ENCODE data around the gene EIF5B. TPM values are rescaled to one million over a fixed set of nuclear protein-coding genes. Genes with fewer than 3 reads are reported as not detected.
A peak's percentile ranks its signal among the peaks of the same experiment; 100 is the strongest.

The EIF5B gene
- total RNA-seq, 1 donor from 2014 or later, result 50.5 TPM

DNA sequence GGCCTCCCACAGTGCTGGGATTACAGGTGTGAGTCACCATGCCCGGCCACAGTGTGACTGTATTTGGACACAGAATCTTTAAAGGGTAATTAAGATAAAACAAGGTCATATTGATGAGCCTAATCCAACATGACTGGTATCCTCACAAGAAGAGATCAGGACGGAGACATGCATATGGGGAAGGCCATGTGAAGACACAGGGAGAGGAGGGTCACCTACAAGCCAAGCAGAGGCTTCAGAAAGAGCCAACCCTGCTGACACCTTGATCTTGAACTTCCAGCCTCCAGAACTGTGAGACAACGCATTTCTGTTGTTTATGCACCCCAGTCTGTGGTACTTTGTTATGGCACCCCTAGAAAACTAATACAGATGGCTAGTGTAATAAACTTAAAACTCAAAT, 80.2 kb downstream of the EIF5B start:
- Mint-ChIP-seq H3K36me3 (ENCODE audit: low read depth) (peaks cover 24% of the 10 kb centered on the region), H3K4me1 (no peaks in the 10 kb centered on the region), H3K9me3 (no peaks in the 10 kb centered on the region), H3K27ac (ENCODE audit: unreplicated experiment) (no peak overlapping the region), H3K27me3 (ENCODE audit: low read depth) (no peaks in the 10 kb centered on the region), H3K4me3 (no peak overlapping the region)
- TF ChIP-seq, protein P1, sequence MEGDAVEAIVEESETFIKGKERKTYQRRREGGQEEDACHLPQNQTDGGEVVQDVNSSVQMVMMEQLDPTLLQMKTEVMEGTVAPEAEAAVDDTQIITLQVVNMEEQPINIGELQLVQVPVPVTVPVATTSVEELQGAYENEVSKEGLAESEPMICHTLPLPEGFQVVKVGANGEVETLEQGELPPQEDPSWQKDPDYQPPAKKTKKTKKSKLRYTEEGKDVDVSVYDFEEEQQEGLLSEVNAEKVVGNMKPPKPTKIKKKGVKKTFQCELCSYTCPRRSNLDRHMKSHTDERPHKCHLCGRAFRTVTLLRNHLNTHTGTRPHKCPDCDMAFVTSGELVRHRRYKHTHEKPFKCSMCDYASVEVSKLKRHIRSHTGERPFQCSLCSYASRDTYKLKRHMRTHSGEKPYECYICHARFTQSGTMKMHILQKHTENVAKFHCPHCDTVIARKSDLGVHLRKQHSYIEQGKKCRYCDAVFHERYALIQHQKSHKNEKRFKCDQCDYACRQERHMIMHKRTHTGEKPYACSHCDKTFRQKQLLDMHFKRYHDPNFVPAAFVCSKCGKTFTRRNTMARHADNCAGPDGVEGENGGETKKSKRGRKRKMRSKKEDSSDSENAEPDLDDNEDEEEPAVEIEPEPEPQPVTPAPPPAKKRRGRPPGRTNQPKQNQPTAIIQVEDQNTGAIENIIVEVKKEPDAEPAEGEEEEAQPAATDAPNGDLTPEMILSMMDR (conservative IDR thresholded peaks at IDR 0.05), result no peak
- DNase-seq (ENCODE audit: low read depth, low spot score), result no peak

DNA sequence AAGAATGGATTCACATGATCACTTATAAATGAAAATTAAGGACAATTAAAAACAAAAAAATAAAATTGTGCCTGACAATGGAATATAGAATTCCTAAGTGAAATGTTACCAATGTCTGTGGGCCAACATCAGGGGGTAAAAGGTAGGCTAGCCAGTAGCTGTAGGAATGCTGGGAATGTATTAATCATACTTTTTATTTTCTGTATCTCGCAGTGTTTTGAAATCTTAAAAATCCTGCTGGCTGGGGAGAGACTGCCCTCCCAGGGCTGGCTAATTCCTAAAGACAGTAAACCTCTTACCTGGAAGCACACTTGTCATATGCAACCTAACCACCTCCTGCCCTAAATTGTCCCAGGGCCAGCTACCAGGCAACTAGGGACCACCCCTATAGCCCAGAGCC, 82.8 kb downstream of the EIF5B start:
- TF ChIP-seq, protein P1 (conservative IDR thresholded peaks at IDR 0.05), result no peak
- H3K27ac Mint-ChIP-seq (ENCODE audit: unreplicated experiment), result peak overlapping the region; percentile 3
- no peaks in the 10 kb centered on the region for H3K4me1 Mint-ChIP-seq
- H3K4me3 Mint-ChIP-seq, result no peak overlapping the region
- no peaks in the 10 kb centered on the region for H3K27me3 Mint-ChIP-seq (ENCODE audit: low read depth)
- H3K36me3 Mint-ChIP-seq (ENCODE audit: low read depth), result peaks cover 15% of the 10 kb centered on the region
- H3K9me3 Mint-ChIP-seq, result no peaks in the 10 kb centered on the region
- DNase-seq (ENCODE audit: low read depth, low spot score), result no peak

DNA sequence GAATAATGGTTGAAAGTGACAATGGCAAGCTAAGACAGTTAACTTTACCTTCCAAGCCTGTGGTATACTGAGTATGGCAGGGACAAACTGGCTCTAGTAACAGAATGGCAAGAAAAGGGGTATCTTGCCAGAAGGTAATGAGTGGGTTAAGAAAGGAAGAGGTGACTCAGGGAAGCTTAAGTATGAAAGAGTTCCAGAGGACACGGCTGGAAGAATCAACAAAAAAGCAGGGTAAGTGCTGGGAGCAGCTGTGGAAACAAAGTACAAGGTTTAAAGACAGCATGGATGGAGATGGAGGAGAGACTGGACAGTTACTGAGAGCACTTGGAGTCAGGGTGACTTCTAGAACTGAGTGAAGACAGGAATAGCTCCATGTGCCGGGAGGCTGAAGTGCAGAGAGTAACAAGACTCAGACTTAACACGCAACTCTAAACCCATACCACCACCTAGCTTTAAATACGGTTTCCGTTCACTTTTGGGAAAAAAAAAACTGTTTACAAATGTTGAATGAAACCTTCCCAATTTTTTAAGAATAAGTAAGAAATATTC, 83.6 kb downstream of the EIF5B start:
- H3K27me3 Mint-ChIP-seq (ENCODE audit: low read depth), result no peaks in the 10 kb centered on the region
- peak overlapping the region; percentile 29 for H3K27ac Mint-ChIP-seq (ENCODE audit: unreplicated experiment)
- H3K9me3 Mint-ChIP-seq, result no peaks in the 10 kb centered on the region
- no peak for DNase-seq (ENCODE audit: low read depth, low spot score)
- TF ChIP-seq, protein P1 (conservative IDR thresholded peaks at IDR 0.05), result no peak
- H3K4me3 Mint-ChIP-seq, result no peak overlapping the region
- no peaks in the 10 kb centered on the region for H3K4me1 Mint-ChIP-seq
- H3K36me3 Mint-ChIP-seq (ENCODE audit: low read depth), result peaks cover 11% of the 10 kb centered on the region

DNA sequence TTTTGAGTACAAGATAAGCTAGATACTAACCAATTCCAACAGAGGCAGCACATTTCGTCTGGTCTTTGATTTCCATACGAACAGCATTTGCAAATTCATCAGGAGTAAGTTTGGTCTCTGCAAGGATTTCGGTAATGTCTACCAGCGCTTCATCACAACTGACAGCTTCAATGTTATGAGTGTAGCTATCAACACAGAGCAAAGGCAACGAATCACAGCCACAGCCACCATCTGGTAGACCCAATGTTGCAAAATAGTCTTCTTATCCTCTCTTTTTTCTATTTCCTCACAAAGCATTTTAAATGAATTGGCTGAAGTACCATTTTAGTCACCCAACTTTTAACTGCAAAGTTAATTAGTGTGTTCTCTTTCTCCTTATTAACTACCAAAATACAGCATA, 84.3 kb downstream of the EIF5B start:
- Mint-ChIP-seq H3K36me3 (ENCODE audit: low read depth) (peaks cover 11% of the 10 kb centered on the region), H3K27ac (ENCODE audit: unreplicated experiment) (no peak overlapping the region), H3K4me3 (no peak overlapping the region), H3K27me3 (ENCODE audit: low read depth) (no peaks in the 10 kb centered on the region), H3K9me3 (no peaks in the 10 kb centered on the region), H3K4me1 (no peaks in the 10 kb centered on the region)
- DNase-seq (ENCODE audit: low read depth, low spot score), result no peak
- TF ChIP-seq, protein P1 (conservative IDR thresholded peaks at IDR 0.05), result no peak

DNA sequence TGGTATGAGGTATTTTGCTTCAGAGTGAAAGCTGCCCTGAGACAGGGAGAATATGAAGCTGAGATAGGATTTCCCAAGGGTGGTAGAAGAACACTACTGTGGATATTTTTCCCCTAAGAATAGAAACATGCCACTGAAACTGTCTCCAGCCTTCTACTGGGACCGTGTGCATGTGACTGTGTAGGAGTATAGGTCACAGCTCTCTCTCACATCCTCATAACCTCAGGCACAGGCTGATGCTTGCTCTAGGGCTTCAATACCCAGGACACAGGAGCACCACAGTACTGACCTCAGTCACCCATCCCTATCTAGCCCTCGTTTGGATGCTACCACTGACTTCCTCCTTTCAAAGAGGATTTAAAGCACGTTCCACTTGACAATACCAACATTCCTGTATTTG, 85.4 kb downstream of the EIF5B start:
- Mint-ChIP-seq H3K36me3 (ENCODE audit: low read depth) (peaks cover 13% of the 10 kb centered on the region), H3K4me3 (no peak overlapping the region), H3K4me1 (no peaks in the 10 kb centered on the region), H3K9me3 (no peaks in the 10 kb centered on the region), H3K27ac (ENCODE audit: unreplicated experiment) (no peak overlapping the region), H3K27me3 (ENCODE audit: low read depth) (no peaks in the 10 kb centered on the region)
- TF ChIP-seq, protein P1 (conservative IDR thresholded peaks at IDR 0.05), result no peak
- DNase-seq (ENCODE audit: low read depth, low spot score), result no peak
